GM12874 (cell line): Measurements from ENCODE around the gene MSL3.
A peak's percentile ranks its signal among the peaks of the same experiment; 100 is the strongest.

Experiments used
- CTCF ChIP-seq: IDR thresholded peaks from 2 replicates; pipeline ENCODE4 v1.5.1; 2011; ENCODE audit warnings: low read depth, mild to moderate bottlenecking, control low read depth, low read length, moderate library complexity; ENCODE audit not compliant: insufficient read depth

Gene MSL3

GRCh38 chrX:11757719-11758399, at the start of gene MSL3:
TSS of gene MSL3 (plus strand) at chrX:11758237. CDS start at chrX:11758264, 27 bp downstream.
- TF ChIP-seq CTCF, result no peak

GRCh38 chrX:11722304-11722703, 35.7 kb upstream of the MSL3 start:
- no peak for TF ChIP-seq CTCF

- peak; percentile 50; the same call in 1 of the 2 replicates for TF ChIP-seq CTCF
Measured at GRCh38 chrX:11724122-11725017, 33.7 kb upstream of the MSL3 start.

GRCh38 chrX:11725631-11726442, 32.2 kb upstream of the MSL3 start:
- no peak for TF ChIP-seq CTCF

GRCh38 chrX:11728556-11728955, 29.5 kb upstream of the MSL3 start:
- TF ChIP-seq CTCF, result no peak

- no peak for TF ChIP-seq CTCF
Measured at GRCh38 chrX:11733614-11734013, 24.4 kb upstream of the MSL3 start.

- no peak for TF ChIP-seq CTCF
Measured at GRCh38 chrX:11739776-11740175, 18.3 kb upstream of the MSL3 start.
